Measurements from ENCODE around the gene CHST14. TPM values are rescaled to one million over a fixed set of nuclear protein-coding genes. Genes with fewer than 3 reads are reported as not detected.

Gene CHST14
- total and polyA plus RNA-seq, 2 of the 8 experiments (the other 6 are each of a cell fraction or from before 2014, with no cell fraction given) = 13.4 to 20.3 TPM

GRCh38 chr15:40487816-40488682 lies 17.3 kb downstream of the CHST14 start:
- Histone ChIP-seq H3K9me3 (ENCODE audit: insufficient read depth in 2 of 2, low read depth in 1 of 2, low read length in 1 of 2) (no peaks in the 10 kb centered on the region), H3K79me1 (ENCODE audit: low read depth, low read length) (no peaks in the 10 kb centered on the region), H2BK20ac (ENCODE audit: low read length) (no peak overlapping the region), H2BK15ac (ENCODE audit: low read length) (no peak overlapping the region), H4K91ac (replicated peaks; ENCODE audit: insufficient read length, low read length) (no peak overlapping the region), H3K27ac (ENCODE audit: low read depth, low read length) (no peak overlapping the region), H3K56ac (replicated peaks; ENCODE audit: insufficient read length, low read depth, low read length) (no peak overlapping the region), H2AFZ (ENCODE audit: low read length) (no peak overlapping the region), H3K36me3 (ENCODE audit: control insufficient read depth in 2 of 4, insufficient read depth in 4 of 4, low read length in 3 of 4) (no peaks in the 10 kb centered on the region; a peak in 1 of 8 replicates), H3K79me2 (ENCODE audit: control insufficient read depth in 1 of 2, insufficient read depth in 2 of 2, low read length in 2 of 2) (no peaks in the 10 kb centered on the region), H2AK5ac (ENCODE audit: low read depth, low read length) (no peak overlapping the region), H4K20me1 (replicated peaks in 1 of 2; ENCODE audit: control insufficient read depth in 1 of 2, insufficient read depth in 2 of 2, low read length in 2 of 2) (peaks cover 0 to 2% of the 10 kb centered on the region in 2 experiments), H3K4me3 (ENCODE audit: extremely low read depth in 1 of 4, insufficient read depth in 2 of 4, low read depth in 3 of 4, low read length in 4 of 4) (no peak overlapping the region), H3K14ac (ENCODE audit: insufficient read length) (no peak overlapping the region), H3K9ac (replicated peaks in 1 of 4; ENCODE audit: extremely low read depth in 1 of 4, low read depth in 3 of 4, low read length in 3 of 4) (no peak overlapping the region), H3K18ac (ENCODE audit: extremely low read depth, low read length) (no peak overlapping the region), H3K4me2 (ENCODE audit: insufficient read depth in 1 of 2, low read depth in 2 of 2, low read length in 2 of 2) (no peak overlapping the region), H3K4me1 (replicated peaks in 1 of 4; ENCODE audit: control insufficient read depth in 3 of 4, insufficient read depth in 4 of 4, low read length in 3 of 4) (no peaks in the 10 kb centered on the region; a peak in 1 of 7 replicates), H4K8ac (ENCODE audit: extremely low read depth, insufficient read depth, low read length) (no peak overlapping the region; the same call in none of the 2 replicates), H3K23me2 (ENCODE audit: low read depth, low read length) (no peaks in the 10 kb centered on the region), H2BK5ac (ENCODE audit: low read depth, low read length) (no peak overlapping the region), H2BK12ac (ENCODE audit: low read depth, low read length) (no peak overlapping the region), H4K5ac (ENCODE audit: insufficient read length, low read depth, low read length) (no peak overlapping the region), H3K23ac (ENCODE audit: insufficient read length) (no peak overlapping the region), H3K4ac (replicated peaks; ENCODE audit: insufficient read length, low read depth, low read length) (no peak overlapping the region), H3K27me3 (replicated peaks in 1 of 4; ENCODE audit: control insufficient read depth in 3 of 4, extremely low read depth in 1 of 4, insufficient read depth in 3 of 4, low read length in 3 of 4) (no peaks in the 10 kb centered on the region), H2BK120ac (replicated peaks; ENCODE audit: low read depth, low read length) (no peak overlapping the region)
- CTCF ChIA-PET (ENCODE audit: partially characterized antibody) = interaction anchor here (0.7 to 1.3 kb wide), 3 partner anchors 10 to 237 kb away, joined by 3 read pairs; no protein-coding TSS in a partner anchor
- 94% methylated on average over 35 of the region's 35 CpGs; no CpG with 5 or more reads in 1 of the 2 experiments for WGBS, 2 experiments (ENCODE audit: extremely low coverage in 1 of 2, insufficient coverage in 1 of 2, insufficient read length in 1 of 2, insufficient replicate concordance in 2 of 2, low coverage in 1 of 2, low lambda C conversion rate in 2 of 2, missing lambda C conversion rate in 1 of 2)
- POLR2A ChIA-PET (ENCODE audit: partially characterized antibody) = interaction anchor here (0.7 to 1.7 kb wide), 3 partner anchors 9 to 33 kb away, joined by 3 to 5 read pairs (median 3); no protein-coding TSS in a partner anchor
- DNase-seq (ENCODE audit: low read depth in 1 of 2, low spot score in 2 of 2) (no peak), FAIRE-seq (no peak)
- TF ChIP-seq CHD1 (IDR thresholded peaks at IDR 0.05; ENCODE audit: low read depth, low read length) (no peak), ASH2L (IDR thresholded peaks at IDR 0.05; ENCODE audit: low read length) (no peak), RFX5 (IDR thresholded peaks at IDR 0.05; ENCODE audit: borderline replicate concordance, low read depth, low read length) (no peak), JUN (IDR thresholded peaks at IDR 0.05; ENCODE audit: low read depth, low read length) (no peak), GABPA (IDR thresholded peaks at IDR 0.05; ENCODE audit: borderline replicate concordance, insufficient read depth, low read length) (no peak), POLR2AphosphoS5 (IDR thresholded peaks at IDR 0.05; ENCODE audit: low read depth, low read length) (no peak), KDM5A (IDR thresholded peaks at IDR 0.05; ENCODE audit: low read length) (no peak), TAF1 (IDR thresholded peaks at IDR 0.05; ENCODE audit: low read depth, low read length) (no peak), MAX (IDR thresholded peaks at IDR 0.05) (no peak), PHF8 (conservative IDR thresholded peaks at IDR 0.05; ENCODE audit: low read depth, low read length) (no peak), EP300 (IDR thresholded peaks at IDR 0.05; ENCODE audit: borderline replicate concordance in 1 of 2, low read depth in 2 of 2, low read length in 2 of 2) (no peak), CREB1 (IDR thresholded peaks at IDR 0.05) (no peak)
